HEK293T (cell line): Measurements from ENCODE around the gene NAT8L.

Experiments
- CTCF ChIA-PET: fragments of 350-600 bp; formaldehyde crosslinking; extraction: SDS; loops from one replicate; lab custom pipeline; 2021; ENCODE audit warnings: antibody characterized with exemption, inconsistent platforms; lab: Yijun Ruan, JAX
- POLR2A ChIA-PET: fragments of 350-600 bp; formaldehyde crosslinking; extraction: SDS; loops from one replicate; lab custom pipeline; 2020; ENCODE audit warnings: antibody characterized with exemption, inconsistent platforms; lab: Yijun Ruan, JAX
- DNase-seq: peaks from one replicate; pipeline ENCODE4 v3.0.0; 2012; ENCODE audit warnings: mixed read lengths; ENCODE audit errors: extremely low spot score
- ARNT ChIP-seq: fragments of 450-650 bp; IDR thresholded peaks from 2 replicates; pipeline ENCODE4 v1.6.1; 2017; ENCODE audit warnings: mild to moderate bottlenecking
- BHLHE40 ChIP-seq: fragments of 450-650 bp; IDR thresholded peaks from 2 replicates; pipeline ENCODE4 v1.6.1; 2016; ENCODE audit warnings: mild to moderate bottlenecking, moderate library complexity, borderline replicate concordance
- CTBP1 ChIP-seq: fragments of 450-650 bp; IDR thresholded peaks from 2 replicates; pipeline ENCODE4 v1.6.1; 2016; ENCODE audit warnings: borderline replicate concordance
- FOXA1 ChIP-seq: fragments of 450-650 bp; IDR thresholded peaks from 2 replicates; pipeline ENCODE4 v1.6.1; 2016; ENCODE audit warnings: mild to moderate bottlenecking
- FOXM1 ChIP-seq: fragments of 450-650 bp; IDR thresholded peaks from 2 replicates; pipeline ENCODE4 v1.6.1; 2017; ENCODE audit warnings: mild to moderate bottlenecking, borderline replicate concordance
- HDGF ChIP-seq: fragments of 450-650 bp; IDR thresholded peaks from 2 replicates; pipeline ENCODE4 v1.6.1; 2017; ENCODE audit warnings: antibody characterized with exemption, borderline replicate concordance
- L3MBTL2 ChIP-seq: fragments of 450-650 bp; conservative IDR thresholded peaks from 2 replicates; pipeline ENCODE4 v1.6.1; 2016; ENCODE audit warnings: mild to moderate bottlenecking
- LEF1 ChIP-seq: fragments of 450-650 bp; IDR thresholded peaks from 2 replicates; pipeline ENCODE4 v1.6.1; 2017; ENCODE audit warnings: mild to moderate bottlenecking, borderline replicate concordance
- NFRKB ChIP-seq: fragments of 450-650 bp; IDR thresholded peaks from 2 replicates; pipeline ENCODE4 v1.6.1; 2016; ENCODE audit warnings: mild to moderate bottlenecking, moderate library complexity
- PKNOX1 ChIP-seq: fragments of 450-650 bp; IDR thresholded peaks from 2 replicates; pipeline ENCODE4 v1.6.1; 2016
- SP1 ChIP-seq: fragments of 450-650 bp; IDR thresholded peaks from 2 replicates; pipeline ENCODE4 v1.6.1; 2017
- SUZ12 ChIP-seq: fragments of 450-650 bp; IDR thresholded peaks from 2 replicates; pipeline ENCODE4 v1.6.1; 2016; ENCODE audit warnings: mild to moderate bottlenecking
- TARDBP ChIP-seq: fragments of 450-650 bp; IDR thresholded peaks from 2 replicates; pipeline ENCODE4 v1.6.1; 2016
- ZNF384 ChIP-seq: fragments of 450-650 bp; IDR thresholded peaks from 2 replicates; pipeline ENCODE4 v1.6.1; 2016

NAT8L gene

GRCh38 chr4:2064276-2064991 is 5.3 kb downstream of the NAT8L start:
- DNase-seq, result no peak
- POLR2A ChIA-PET, result no interaction called here
- TF ChIP-seq BHLHE40 (no peak), PKNOX1 (no peak), HDGF (no peak), CTBP1 (no peak)
- CTCF ChIA-PET, result no interaction called here

DNA sequence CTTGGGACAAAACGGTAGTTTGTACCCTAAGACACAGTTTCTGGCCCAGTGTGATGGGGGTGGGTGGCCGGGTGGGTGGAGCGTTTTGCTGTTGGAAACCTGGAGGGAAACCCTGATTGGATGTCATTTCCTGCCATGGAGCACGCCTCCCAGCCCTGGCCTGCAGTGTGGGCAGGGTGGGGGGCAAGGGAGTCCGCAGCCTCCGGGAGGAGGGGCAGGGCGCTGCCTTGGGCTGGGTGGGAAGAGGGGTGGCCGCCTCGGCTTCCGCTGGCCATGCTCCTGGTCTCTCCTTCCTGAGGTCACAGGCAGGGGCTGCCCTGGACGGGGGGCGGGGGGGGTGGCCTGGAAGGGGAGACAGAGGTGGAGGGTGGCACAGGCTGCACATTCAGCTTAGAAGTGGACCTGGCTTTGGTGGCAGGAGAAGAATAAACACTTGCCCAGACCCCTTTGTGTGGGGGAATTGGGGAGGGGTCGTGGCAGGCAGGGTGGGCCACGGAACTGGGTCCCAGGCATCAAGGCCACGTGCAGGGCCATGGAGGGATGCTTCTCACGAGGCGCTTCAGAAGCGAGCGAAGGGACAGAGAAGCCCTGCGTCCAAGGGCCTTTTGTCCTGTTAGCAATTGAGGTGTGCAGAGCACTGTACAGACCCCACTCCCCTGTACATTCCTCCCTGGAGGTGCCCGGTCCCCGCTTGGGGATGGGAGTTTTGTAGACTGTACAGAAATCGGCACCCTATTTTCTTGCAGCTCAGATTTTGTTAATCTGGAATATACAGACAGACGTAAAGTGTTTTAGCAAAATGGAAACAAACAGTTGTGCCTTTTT is 6.2 kb downstream of the NAT8L start:
- TF ChIP-seq ARNT (no peak), SUZ12 (no peak), TARDBP (no peak), CTBP1 (no peak), LEF1 (no peak), BHLHE40 (no peak), L3MBTL2 (no peak), SP1 (no peak), NFRKB (no peak), PKNOX1 (no peak)
- no peak for DNase-seq
- ChIA-PET CTCF (no interaction called here), POLR2A (no interaction called here)

DNA sequence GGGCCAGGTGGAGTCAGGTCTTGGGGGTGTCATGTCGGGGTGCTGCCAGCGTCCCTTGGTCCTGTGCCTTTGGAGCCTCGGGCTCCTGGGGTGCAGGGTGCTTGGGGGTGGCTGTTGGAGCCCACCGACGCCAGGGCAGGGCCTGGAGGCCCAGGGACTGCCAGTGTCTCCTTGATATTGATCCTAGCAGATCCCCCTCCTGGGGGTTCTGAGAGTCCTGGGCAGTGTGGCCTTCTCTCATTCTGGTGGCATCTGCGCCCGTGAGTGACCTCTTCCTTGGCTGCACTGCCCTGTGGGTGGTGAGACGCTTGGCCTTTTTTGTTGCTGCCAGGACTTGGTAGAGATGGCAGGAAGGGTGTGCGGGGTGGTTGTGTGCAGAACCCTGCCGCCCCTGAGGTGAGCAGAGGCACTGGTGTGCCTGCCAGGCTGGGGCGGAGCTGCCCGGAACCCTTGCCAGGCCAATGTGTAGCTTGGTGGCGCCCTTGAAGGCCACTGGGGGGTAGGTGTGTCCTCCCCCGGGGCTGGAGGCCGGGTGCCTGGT is 7.0 kb downstream of the NAT8L start:
- POLR2A ChIA-PET, result no interaction called here
- CTCF ChIA-PET, result no interaction called here
- DNase-seq, result no peak
- no peak for TF ChIP-seq LEF1
- no peak for TF ChIP-seq PKNOX1
- TF ChIP-seq TARDBP, result no peak
- TF ChIP-seq NFRKB, result no peak
- no peak for TF ChIP-seq HDGF
- no peak for TF ChIP-seq L3MBTL2
- no peak for TF ChIP-seq SP1

DNA sequence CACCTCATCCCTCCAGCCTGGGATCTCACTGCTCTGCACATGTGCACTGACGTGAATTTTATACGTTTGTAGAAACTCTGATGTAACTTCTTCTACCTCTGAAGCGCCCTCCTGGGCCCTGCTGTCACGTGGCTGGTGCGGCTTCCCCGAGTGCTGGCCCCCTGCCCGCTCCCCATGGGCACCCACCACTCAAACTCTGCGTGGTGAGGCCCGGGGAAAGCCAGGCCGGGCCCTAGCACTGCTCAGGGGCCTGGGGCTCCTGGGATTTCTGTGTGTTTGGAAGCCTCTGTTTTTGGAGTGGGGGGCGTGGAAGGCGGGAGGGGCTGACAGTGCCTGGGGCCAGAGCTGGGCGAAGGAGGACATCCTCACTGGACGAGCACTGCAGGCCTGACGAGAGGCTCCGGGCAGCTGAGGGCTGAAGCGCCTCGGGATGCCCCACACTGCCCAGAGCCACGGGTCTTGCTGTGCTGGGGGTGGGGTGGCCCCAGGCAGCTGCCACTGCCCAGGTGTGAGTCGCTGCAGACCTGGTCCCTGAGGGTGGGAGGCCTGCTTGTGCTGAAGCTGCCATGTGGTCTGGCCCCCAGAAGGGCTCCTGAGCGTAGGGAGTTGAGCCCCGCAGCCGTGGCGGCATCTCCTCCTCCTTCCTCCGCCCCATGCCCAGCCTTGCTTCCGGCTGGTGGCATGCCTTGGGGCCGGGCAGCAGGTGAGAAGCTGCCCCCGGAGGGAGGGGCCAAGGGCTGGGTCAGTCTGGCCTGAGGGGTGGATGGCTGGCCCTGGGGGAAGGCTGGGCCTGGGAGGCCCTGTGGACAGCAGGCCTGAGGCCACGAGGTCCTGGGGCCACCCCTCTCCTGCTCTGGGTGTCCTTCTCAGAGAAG is 7.7 kb downstream of the NAT8L start:
- DNase-seq, result no peak
- ChIA-PET CTCF (no interaction called here), POLR2A (no interaction called here)
- no peak for TF ChIP-seq ZNF384
- no peak for TF ChIP-seq HDGF
- no peak for TF ChIP-seq FOXA1
- no peak for TF ChIP-seq CTBP1

- ChIA-PET POLR2A (no interaction called here), CTCF (no interaction called here)
- TF ChIP-seq L3MBTL2, result no peak
- no peak for TF ChIP-seq NFRKB
- no peak for TF ChIP-seq PKNOX1
- no peak for TF ChIP-seq FOXM1
- TF ChIP-seq TARDBP, result no peak
- no peak for TF ChIP-seq SP1
- no peak for TF ChIP-seq CTBP1
- no peak for TF ChIP-seq ARNT
- TF ChIP-seq FOXA1, result no peak
- TF ChIP-seq BHLHE40, result no peak
- TF ChIP-seq ZNF384, result no peak
- DNase-seq, result no peak
Observed at GRCh38 chr4:2067446-2068197, 8.5 kb downstream of the NAT8L start.
